Adipocyte (in vitro differentiated cells): Measurements from ENCODE around the gene MUC5B.
A peak's percentile ranks its signal among the peaks of the same experiment; 100 is the strongest.

Experiments used
- DNase-seq: peaks from one replicate; pipeline ENCODE4 v3.0.0-alpha.2; 2015; ENCODE audit warnings: low read depth
- H3K27me3 ChIP-seq: replicated peaks from 2 replicates; pipeline ENCODE4 v1.7.0; 2013; ENCODE audit warnings: mild to moderate bottlenecking, low read length, moderate library complexity; ENCODE audit not compliant: control insufficient read depth, insufficient read depth
- H3K36me3 ChIP-seq: 2 replicates; pipeline ENCODE4 v1.7.0; 2013; ENCODE audit warnings: low read length, mild to moderate bottlenecking, moderate library complexity; ENCODE audit not compliant: control insufficient read depth, insufficient read depth, severe bottlenecking
- H3K4me1 ChIP-seq: 2 replicates; pipeline ENCODE4 v1.7.0; 2013; ENCODE audit warnings: mild to moderate bottlenecking, low read length, moderate library complexity; ENCODE audit not compliant: control insufficient read depth, insufficient read depth
- H3K4me3 ChIP-seq: 2 replicates; pipeline ENCODE4 v1.7.0; 2013; ENCODE audit warnings: mild to moderate bottlenecking, low read length, moderate library complexity
- H3K9ac ChIP-seq: 2 replicates; pipeline ENCODE4 v1.7.0; 2013; ENCODE audit warnings: mild to moderate bottlenecking, low read length, moderate library complexity
- H3K9me3 ChIP-seq: 2 replicates; pipeline ENCODE4 v1.7.0; 2013; ENCODE audit warnings: mild to moderate bottlenecking, low read length, moderate library complexity; ENCODE audit not compliant: control insufficient read depth

The MUC5B gene

GRCh38 chr11:1199751-1200610 lies 22.9 kb upstream of the MUC5B start:
- DNase-seq: no peak
- peaks cover 50% of the 10 kb centered on the region for H3K27me3 ChIP-seq
- H3K4me1 ChIP-seq: no peaks in the 10 kb centered on the region
- no peak overlapping the region for H3K4me3 ChIP-seq
- no peaks in the 10 kb centered on the region for H3K9me3 ChIP-seq
- no peaks in the 10 kb centered on the region for H3K36me3 ChIP-seq
- no peak overlapping the region for H3K9ac ChIP-seq

- Histone ChIP-seq H3K9me3 (no peaks in the 10 kb centered on the region), H3K36me3 (no peaks in the 10 kb centered on the region), H3K4me1 (no peaks in the 10 kb centered on the region), H3K27me3 (peaks cover 50% of the 10 kb centered on the region), H3K4me3 (no peak overlapping the region), H3K9ac (no peak overlapping the region)
- DNase-seq: no peak
These were observed 22.2 kb upstream of the MUC5B start for GRCh38 chr11:1200611-1201191.

- no peaks in the 10 kb centered on the region for H3K36me3 ChIP-seq
- H3K27me3 ChIP-seq: peaks cover 48% of the 10 kb centered on the region
- DNase-seq: no peak
- no peak overlapping the region for H3K4me3 ChIP-seq
- H3K9me3 ChIP-seq: no peaks in the 10 kb centered on the region
- H3K9ac ChIP-seq: no peak overlapping the region
- no peaks in the 10 kb centered on the region for H3K4me1 ChIP-seq
These were observed 21.3 kb upstream of the MUC5B start for GRCh38 chr11:1201395-1202153.

- Histone ChIP-seq H3K36me3 (no peaks in the 10 kb centered on the region), H3K9me3 (no peaks in the 10 kb centered on the region), H3K4me3 (no peak overlapping the region), H3K9ac (no peak overlapping the region), H3K4me1 (no peaks in the 10 kb centered on the region), H3K27me3 (peaks cover 42% of the 10 kb centered on the region)
- DNase-seq: no peak
These were observed 20.6 kb upstream of the MUC5B start for GRCh38 chr11:1202154-1202775.

- Histone ChIP-seq H3K4me3 (no peak overlapping the region), H3K9ac (no peak overlapping the region), H3K4me1 (no peaks in the 10 kb centered on the region), H3K27me3 (peaks cover 42% of the 10 kb centered on the region), H3K36me3 (no peaks in the 10 kb centered on the region), H3K9me3 (no peaks in the 10 kb centered on the region)
- peak; percentile 77 for DNase-seq
These were observed 19.9 kb upstream of the MUC5B start for GRCh38 chr11:1202776-1203504.

GRCh38 chr11:1203505-1204271 lies 19.2 kb upstream of the MUC5B start:
- no peak for DNase-seq
- no peaks in the 10 kb centered on the region for H3K4me1 ChIP-seq
- peaks cover 37% of the 10 kb centered on the region for H3K27me3 ChIP-seq
- no peak overlapping the region for H3K4me3 ChIP-seq
- H3K9me3 ChIP-seq: no peaks in the 10 kb centered on the region
- H3K36me3 ChIP-seq: no peaks in the 10 kb centered on the region
- H3K9ac ChIP-seq: no peak overlapping the region

GRCh38 chr11:1204381-1205101 lies 18.3 kb upstream of the MUC5B start:
- H3K4me3 ChIP-seq: no peak overlapping the region
- no peaks in the 10 kb centered on the region for H3K36me3 ChIP-seq
- H3K9ac ChIP-seq: no peak overlapping the region
- H3K9me3 ChIP-seq: peaks cover 5% of the 10 kb centered on the region
- DNase-seq: no peak
- H3K4me1 ChIP-seq: no peaks in the 10 kb centered on the region
- H3K27me3 ChIP-seq: peaks cover 35% of the 10 kb centered on the region

- H3K9ac ChIP-seq: no peak overlapping the region
- no peaks in the 10 kb centered on the region for H3K36me3 ChIP-seq
- peaks cover 13% of the 10 kb centered on the region for H3K9me3 ChIP-seq
- no peak overlapping the region for H3K4me3 ChIP-seq
- no peaks in the 10 kb centered on the region for H3K4me1 ChIP-seq
- peaks cover 32% of the 10 kb centered on the region for H3K27me3 ChIP-seq
- DNase-seq: no peak
These were observed 17.5 kb upstream of the MUC5B start for GRCh38 chr11:1205121-1205986.

GRCh38 chr11:1205987-1206331 lies 16.9 kb upstream of the MUC5B start:
- no peak for DNase-seq
- peaks cover 27% of the 10 kb centered on the region for H3K27me3 ChIP-seq
- H3K9me3 ChIP-seq: peaks cover 19% of the 10 kb centered on the region
- H3K9ac ChIP-seq: no peak overlapping the region
- H3K4me3 ChIP-seq: no peak overlapping the region
- H3K36me3 ChIP-seq: no peaks in the 10 kb centered on the region
- no peaks in the 10 kb centered on the region for H3K4me1 ChIP-seq
